H9 (cell line): ENCODE results near the gene PPIP5K1. TPM values are rescaled to one million over a fixed set of nuclear protein-coding genes. Genes with fewer than 3 reads are reported as not detected.

Experiments
- DNase-seq: peaks from one replicate; pipeline ENCODE4 v3.0.0-alpha.2; 2017
- H2AFZ ChIP-seq: one replicate; pipeline ENCODE4 v1.6.1; 2013; ENCODE audit warnings: mild to moderate bottlenecking, low read length, control low read depth, moderate library complexity
- H2AK5ac ChIP-seq: 2 replicates; pipeline ENCODE4 v1.6.1; 2013; ENCODE audit warnings: low read length, control low read depth, mixed read lengths; ENCODE audit not compliant: insufficient read length
- H2BK120ac ChIP-seq: one replicate; pipeline ENCODE4 v1.6.1; 2013; ENCODE audit warnings: low read depth, mild to moderate bottlenecking, low read length, control low read depth, inconsistent platforms; ENCODE audit not compliant: poor library complexity, severe bottlenecking
- H2BK12ac ChIP-seq: 2 replicates; pipeline ENCODE4 v1.6.1; 2013; ENCODE audit warnings: low read length, control low read depth, mixed read lengths, low read depth; ENCODE audit not compliant: insufficient read length
- H2BK15ac ChIP-seq: 2 replicates; pipeline ENCODE4 v1.6.1; 2013; ENCODE audit warnings: low read depth, low read length, control low read depth
- H2BK20ac ChIP-seq: one replicate; pipeline ENCODE4 v1.6.1; 2013; ENCODE audit warnings: low read depth, mild to moderate bottlenecking, low read length, control low read depth, inconsistent platforms; ENCODE audit not compliant: poor library complexity, severe bottlenecking
- H2BK5ac ChIP-seq: 2 replicates; pipeline ENCODE4 v1.6.1; 2013; ENCODE audit warnings: low read length, control low read depth, mixed read lengths; ENCODE audit not compliant: insufficient read length
- H3K14ac ChIP-seq: 2 replicates; pipeline ENCODE4 v1.6.1; 2013; ENCODE audit warnings: low read length, control low read depth; ENCODE audit not compliant: insufficient read depth
- H3K18ac ChIP-seq: 2 replicates; pipeline ENCODE4 v1.6.1; 2013; ENCODE audit warnings: low read depth, mild to moderate bottlenecking, mixed read lengths, low read length, control low read depth; ENCODE audit not compliant: insufficient read length
- H3K23ac ChIP-seq: 2 replicates; pipeline ENCODE4 v1.6.1; 2013; ENCODE audit warnings: low read length, control low read depth, mixed read lengths, low read depth; ENCODE audit not compliant: insufficient read length
- H3K23me2 ChIP-seq: 2 replicates; pipeline ENCODE4 v1.6.1; 2013; ENCODE audit warnings: low read depth, mild to moderate bottlenecking, mixed read lengths, low read length, control low read depth; ENCODE audit not compliant: insufficient read length, poor library complexity, severe bottlenecking
- H3K27ac ChIP-seq: 2 replicates; pipeline ENCODE4 v1.5.1; 2013; ENCODE audit warnings: low read length, control low read depth, mixed read lengths, low read depth; ENCODE audit not compliant: insufficient read length
- H3K27me3 ChIP-seq: 2 replicates; pipeline ENCODE4 v1.6.1; 2013; ENCODE audit warnings: low read length, control low read depth, inconsistent platforms; ENCODE audit not compliant: insufficient read depth
- H3K4ac ChIP-seq: 2 replicates; pipeline ENCODE4 v1.6.1; 2013; ENCODE audit warnings: low read depth, mild to moderate bottlenecking, control low read depth, inconsistent platforms, low read length, moderate library complexity
- H3K4me1 ChIP-seq: 2 replicates; pipeline ENCODE4 v1.6.1; 2013; ENCODE audit warnings: low read length, control low read depth, inconsistent platforms; ENCODE audit not compliant: insufficient read depth
- H3K4me2 ChIP-seq: 2 replicates; pipeline ENCODE4 v1.6.1; 2013; ENCODE audit warnings: low read length, control low read depth, mixed read lengths; ENCODE audit not compliant: insufficient read length, insufficient read depth
- H3K56ac ChIP-seq: 2 replicates; pipeline ENCODE4 v1.6.1; 2013; ENCODE audit warnings: low read depth, mild to moderate bottlenecking, mixed read lengths, low read length, control low read depth; ENCODE audit not compliant: insufficient read length
- H3K79me1 ChIP-seq: 2 replicates; pipeline ENCODE4 v1.6.1; 2013; ENCODE audit warnings: low read depth, mild to moderate bottlenecking, moderate library complexity, low read length, control low read depth, inconsistent platforms; ENCODE audit not compliant: insufficient read depth, poor library complexity, severe bottlenecking
- H3K79me2 ChIP-seq: 2 replicates; pipeline ENCODE4 v1.6.1; 2013; ENCODE audit warnings: low read length, control low read depth, inconsistent platforms; ENCODE audit not compliant: insufficient read depth
- H3K9ac ChIP-seq: 2 replicates; pipeline ENCODE4 v1.6.1; 2013; ENCODE audit warnings: low read length, control low read depth, mixed read lengths; ENCODE audit not compliant: insufficient read length; ENCODE audit errors: extremely low read depth
- H3K9me3 ChIP-seq: one replicate; pipeline ENCODE4 v1.6.1; 2013; ENCODE audit warnings: low read depth, low read length, inconsistent platforms; ENCODE audit not compliant: control insufficient read depth
- H3T11ph ChIP-seq: one replicate; pipeline ENCODE4 v1.6.1; 2013; ENCODE audit warnings: mild to moderate bottlenecking, low read length, control low read depth, inconsistent platforms
- H4K20me1 ChIP-seq: one replicate; pipeline ENCODE4 v1.6.1; 2013; ENCODE audit not compliant: control insufficient read depth, insufficient read length, insufficient read depth
- H4K5ac ChIP-seq: 2 replicates; pipeline ENCODE4 v1.6.1; 2013; ENCODE audit warnings: low read depth, mild to moderate bottlenecking, mixed read lengths, low read length, control low read depth; ENCODE audit not compliant: insufficient read length
- H4K8ac ChIP-seq: replicated peaks from 2 replicates; pipeline ENCODE4 v1.6.1; 2013; ENCODE audit warnings: low read length, control low read depth, mixed read lengths, low read depth; ENCODE audit not compliant: insufficient read length
- H4K91ac ChIP-seq: 2 replicates; pipeline ENCODE4 v1.6.1; 2013; ENCODE audit warnings: low read depth, mild to moderate bottlenecking, moderate library complexity, mixed read lengths, low read length, control low read depth; ENCODE audit not compliant: insufficient read length
- H3K27ac Mint-ChIP-seq, 3 experiments: 2 replicates in 2 of 3; 3 replicates in 1 of 3; pipeline ENCODE4 v1.8.0; 2020 to 2021; ENCODE audit warnings: mixed read lengths in 3 of 3, mild to moderate bottlenecking in 1 of 3, moderate library complexity in 1 of 3
- H3K27me3 Mint-ChIP-seq: 2 replicates; pipeline ENCODE4 v1.8.0; 2021; ENCODE audit warnings: low read depth, mild to moderate bottlenecking, moderate library complexity, mixed read lengths
- H3K36me3 Mint-ChIP-seq, 3 experiments: 2 replicates in 2 of 3; 3 replicates in 1 of 3; pipeline ENCODE4 v1.8.0; 2020 to 2021; ENCODE audit warnings: low read depth in 3 of 3, mixed read lengths in 3 of 3; ENCODE audit not compliant: insufficient read depth in 1 of 3
- H3K4me1 Mint-ChIP-seq, 2 experiments: 2 replicates each; pipeline ENCODE4 v1.8.0; 2020; ENCODE audit warnings: mixed read lengths in 2 of 2
- H3K4me3 Mint-ChIP-seq, 2 experiments: 2 replicates in 1 of 2; 3 replicates in 1 of 2; pipeline ENCODE4 v1.8.0; 2020 to 2021; ENCODE audit warnings: mild to moderate bottlenecking in 2 of 2, mixed read lengths in 2 of 2, moderate library complexity in 1 of 2
- H3K9me3 Mint-ChIP-seq, 2 experiments: 2 replicates in 1 of 2; 3 replicates in 1 of 2; pipeline ENCODE4 v1.8.0; 2020; ENCODE audit warnings: mild to moderate bottlenecking in 2 of 2, mixed read lengths in 2 of 2, moderate library complexity in 1 of 2
- CTCF ChIP-seq: fragments of 200-600 bp; sonication (generic); conservative IDR thresholded peaks from 3 replicates; pipeline ENCODE4 v1.8.0; 2021; ENCODE audit warnings: antibody characterized with exemption, mild to moderate bottlenecking
- WGBS: extraction: QIAGEN DNeasy Blood & Tissue Kit; methylation state at CpG from one replicate; pipeline ENCODE4 v1.1.7; 2013; ENCODE audit warnings: missing lambda C conversion rate, low lambda C conversion rate, mixed read lengths; ENCODE audit not compliant: insufficient read length; ENCODE audit errors: extremely low coverage; 5-methylcytosine and 5-hydroxymethylcytosine counted together
- total RNA-seq: library from RNA; stranded (reverse); gene quantifications from 2 replicates; pipeline ENCODE4 v1.2.1, GENCODE V29; 2021

Gene PPIP5K1
- total RNA-seq, 1 experiment from 2014 or later, result 28.5 TPM

- Mint-ChIP-seq H3K4me1 (peaks cover 20 to 29% of the 10 kb centered on the region in 2 experiments), H3K27ac (peak overlapping the region in 2 of 3 experiments; percentile 15 to 27; a peak in 2 of 7 replicates), H3K36me3 (0 out of 7 replicates have a peak, but pooled peaks cover 0 to 4% (median 0%) of the 10 kb centered on the region in 3 experiments), H3K9me3 (no peaks in the 10 kb centered on the region), H3K4me3 (no peak overlapping the region; a peak in 1 of 5 replicates), H3K27me3 (peaks cover 17% of the 10 kb centered on the region)
- Histone ChIP-seq H2BK15ac (no peak overlapping the region), H3K18ac (no peak overlapping the region), H2BK20ac (no peak overlapping the region), H3K4me1 (peaks cover 8% of the 10 kb centered on the region; the same call in 1 of the 2 replicates), H3K14ac (no peak overlapping the region), H4K5ac (no peak overlapping the region), H3K9ac (no peak overlapping the region), H3K27ac (no peak overlapping the region), H3K4me2 (no peak overlapping the region), H4K20me1 (no peaks in the 10 kb centered on the region), H3T11ph (no peak overlapping the region), H3K23me2 (no peaks in the 10 kb centered on the region), H4K91ac (no peak overlapping the region), H2BK5ac (no peak overlapping the region), H4K8ac (no peak overlapping the region), H3K23ac (no peak overlapping the region), H2BK120ac (no peak overlapping the region), H3K9me3 (no peaks in the 10 kb centered on the region), H3K4ac (no peak overlapping the region), H3K27me3 (no peaks in the 10 kb centered on the region), H3K79me2 (no peaks in the 10 kb centered on the region), H2AK5ac (no peak overlapping the region), H2AFZ (no peak overlapping the region), H3K56ac (no peak overlapping the region), H3K79me1 (no peaks in the 10 kb centered on the region), H2BK12ac (no peak overlapping the region)
- no CpG with 5 or more reads among the region's 12 CpGs for WGBS
- no peak for TF ChIP-seq CTCF
- DNase-seq, result no peak
Measured at GRCh38 chr15:43529587-43530345, 60.2 kb downstream of the PPIP5K1 start.
